PFSK-1 (cell line): ENCODE results near the gene IQGAP3. TPM values are rescaled to one million over a fixed set of nuclear protein-coding genes. Genes with fewer than 3 reads are reported as not detected.

Experiments used
- FOXP2 ChIP-seq: optimal IDR thresholded peaks from 2 replicates; pipeline ENCODE3; 2011; ENCODE audit warnings: borderline replicate concordance, control low read depth, inconsistent platforms; ENCODE audit not compliant: insufficient read depth; ENCODE audit errors: extremely low read length, extremely low read depth
- POLR2AphosphoS5 ChIP-seq: IDR thresholded peaks from 2 replicates; pipeline ENCODE4 v1.6.1; 2012; ENCODE audit warnings: low read depth, mild to moderate bottlenecking, control low read depth, low read length, moderate library complexity
- SIN3A ChIP-seq: IDR thresholded peaks from 2 replicates; pipeline ENCODE4 v1.6.1; 2012; ENCODE audit warnings: mild to moderate bottlenecking, low read length, moderate library complexity, borderline replicate concordance; ENCODE audit not compliant: insufficient read depth
- TAF1 ChIP-seq: IDR thresholded peaks from 2 replicates; pipeline ENCODE4 v1.6.1; 2012; ENCODE audit warnings: low read length, control low read depth, borderline replicate concordance; ENCODE audit not compliant: insufficient read depth
- polyA plus RNA-seq: library from polyadenylated mRNA; unstranded; fragments of >200 nt; gene quantifications from one replicate; pipeline ENCODE4 v1.2.1, GENCODE V29; 2012; ENCODE audit warnings: low read depth, missing spikeins; ENCODE audit not compliant: insufficient read length
- TF ChIP-seq, protein P1 (sequence below), 2 experiments: IDR thresholded peaks; 2 replicates each; pipeline versions ENCODE4 v1.6.1 to v1.8.0; 2011 to 2012; ENCODE audit warnings: low read depth in 2 of 2, low read length in 2 of 2, control low read depth in 1 of 2, inconsistent platforms in 1 of 2, mild to moderate bottlenecking in 1 of 2, moderate library complexity in 1 of 2; ENCODE audit not compliant: insufficient read depth in 1 of 2

Gene IQGAP3
- polyA plus RNA-seq, result 13.9 TPM

GRCh38 chr1:156571919-156572662, at the start of gene IQGAP3:
Gene IQGAP3 (minus strand): TSS chr1:156572565. CDS start chr1:156572529, 36 bp downstream.
- TF ChIP-seq TAF1 (no peak), SIN3A (peak; percentile 99)

DNA sequence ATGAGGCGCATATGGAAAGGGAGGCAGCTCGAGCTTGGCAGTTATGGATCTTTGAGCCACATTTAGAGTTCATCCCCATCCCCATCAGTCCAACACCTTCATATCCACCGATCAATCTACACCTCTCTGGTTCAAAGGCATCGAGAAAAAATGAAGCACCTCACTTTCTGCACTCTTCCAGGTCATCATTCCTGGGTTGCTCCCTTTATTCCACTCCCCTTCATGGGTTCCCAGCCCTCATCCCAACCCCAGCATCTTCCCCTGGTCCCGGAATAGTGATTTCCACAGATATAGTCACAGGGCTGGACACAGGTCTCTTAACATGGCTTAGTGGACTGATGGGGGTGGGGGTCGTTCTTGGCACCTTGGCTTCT, 47.2 kb upstream of the IQGAP3 start:
- TF ChIP-seq, protein P1, sequence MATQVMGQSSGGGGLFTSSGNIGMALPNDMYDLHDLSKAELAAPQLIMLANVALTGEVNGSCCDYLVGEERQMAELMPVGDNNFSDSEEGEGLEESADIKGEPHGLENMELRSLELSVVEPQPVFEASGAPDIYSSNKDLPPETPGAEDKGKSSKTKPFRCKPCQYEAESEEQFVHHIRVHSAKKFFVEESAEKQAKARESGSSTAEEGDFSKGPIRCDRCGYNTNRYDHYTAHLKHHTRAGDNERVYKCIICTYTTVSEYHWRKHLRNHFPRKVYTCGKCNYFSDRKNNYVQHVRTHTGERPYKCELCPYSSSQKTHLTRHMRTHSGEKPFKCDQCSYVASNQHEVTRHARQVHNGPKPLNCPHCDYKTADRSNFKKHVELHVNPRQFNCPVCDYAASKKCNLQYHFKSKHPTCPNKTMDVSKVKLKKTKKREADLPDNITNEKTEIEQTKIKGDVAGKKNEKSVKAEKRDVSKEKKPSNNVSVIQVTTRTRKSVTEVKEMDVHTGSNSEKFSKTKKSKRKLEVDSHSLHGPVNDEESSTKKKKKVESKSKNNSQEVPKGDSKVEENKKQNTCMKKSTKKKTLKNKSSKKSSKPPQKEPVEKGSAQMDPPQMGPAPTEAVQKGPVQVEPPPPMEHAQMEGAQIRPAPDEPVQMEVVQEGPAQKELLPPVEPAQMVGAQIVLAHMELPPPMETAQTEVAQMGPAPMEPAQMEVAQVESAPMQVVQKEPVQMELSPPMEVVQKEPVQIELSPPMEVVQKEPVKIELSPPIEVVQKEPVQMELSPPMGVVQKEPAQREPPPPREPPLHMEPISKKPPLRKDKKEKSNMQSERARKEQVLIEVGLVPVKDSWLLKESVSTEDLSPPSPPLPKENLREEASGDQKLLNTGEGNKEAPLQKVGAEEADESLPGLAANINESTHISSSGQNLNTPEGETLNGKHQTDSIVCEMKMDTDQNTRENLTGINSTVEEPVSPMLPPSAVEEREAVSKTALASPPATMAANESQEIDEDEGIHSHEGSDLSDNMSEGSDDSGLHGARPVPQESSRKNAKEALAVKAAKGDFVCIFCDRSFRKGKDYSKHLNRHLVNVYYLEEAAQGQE (IDR thresholded peaks at IDR 0.05; ENCODE audit: insufficient read depth in 1 of 2, low read depth in 2 of 2, low read length in 2 of 2), result no peak
- TF ChIP-seq FOXP2, result no peak
- TF ChIP-seq TAF1, result no peak
- no peak for TF ChIP-seq POLR2AphosphoS5
- TF ChIP-seq SIN3A, result no peak

DNA sequence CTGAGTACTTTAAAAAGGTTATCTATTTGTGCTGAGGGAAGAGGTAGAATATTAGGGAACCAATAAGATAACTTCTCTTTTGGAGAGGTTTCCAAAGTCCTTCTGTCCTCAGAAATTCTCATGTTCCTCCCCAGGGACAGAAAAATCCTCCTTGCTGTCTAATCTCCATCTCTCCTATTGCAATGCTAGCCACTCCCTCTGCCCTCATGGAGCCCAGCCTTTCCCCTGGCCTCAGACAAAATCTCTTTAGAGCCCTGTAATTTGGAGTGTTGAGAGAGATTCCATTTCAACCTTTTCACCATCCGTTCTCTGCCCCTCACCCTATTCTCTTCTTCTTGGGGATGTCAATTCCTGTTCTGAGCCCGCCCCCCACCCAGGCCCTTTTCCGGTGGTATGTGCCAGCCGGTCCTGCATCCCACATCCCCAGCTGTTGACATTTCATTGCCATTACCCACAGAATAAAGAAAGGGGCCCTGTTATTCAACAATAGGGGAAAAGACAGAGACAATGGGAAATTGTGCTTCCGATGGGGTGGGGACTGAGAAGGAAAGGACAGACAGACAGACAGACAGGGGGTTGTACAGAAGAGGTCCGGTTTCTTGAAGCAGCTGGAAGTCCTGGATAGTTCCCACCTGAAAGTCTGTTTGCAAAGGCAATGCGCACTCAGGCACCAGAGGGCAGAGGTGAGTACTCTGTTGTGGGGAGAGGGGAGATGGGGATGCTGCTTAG, 46.7 kb upstream of the IQGAP3 start, which contains the start of gene HAPLN2:
Gene HAPLN2 (plus strand): TSS at position 563 of the 729 bp plus-strand sequence. CDS start 4,076 bp downstream, outside the sequence.
- TF ChIP-seq SIN3A (no peak), FOXP2 (no peak), POLR2AphosphoS5 (no peak), TAF1 (no peak)
- TF ChIP-seq, protein P1 (IDR thresholded peaks at IDR 0.05; ENCODE audit: insufficient read depth in 1 of 2, low read depth in 2 of 2, low read length in 2 of 2), result no peak

GRCh38 chr1:156616463-156616862, 44.1 kb upstream of the IQGAP3 start:
- no peak for TF ChIP-seq FOXP2
- TF ChIP-seq, protein P1 (IDR thresholded peaks at IDR 0.05; ENCODE audit: insufficient read depth in 1 of 2, low read depth in 2 of 2, low read length in 2 of 2), result peak in 1 of 2 experiments; percentile 71; a peak in 2 of 4 replicates
- 0 out of 2 replicates have a peak, but pooled peaks have one; percentile 49 for TF ChIP-seq POLR2AphosphoS5
- TF ChIP-seq SIN3A, result no peak

DNA sequence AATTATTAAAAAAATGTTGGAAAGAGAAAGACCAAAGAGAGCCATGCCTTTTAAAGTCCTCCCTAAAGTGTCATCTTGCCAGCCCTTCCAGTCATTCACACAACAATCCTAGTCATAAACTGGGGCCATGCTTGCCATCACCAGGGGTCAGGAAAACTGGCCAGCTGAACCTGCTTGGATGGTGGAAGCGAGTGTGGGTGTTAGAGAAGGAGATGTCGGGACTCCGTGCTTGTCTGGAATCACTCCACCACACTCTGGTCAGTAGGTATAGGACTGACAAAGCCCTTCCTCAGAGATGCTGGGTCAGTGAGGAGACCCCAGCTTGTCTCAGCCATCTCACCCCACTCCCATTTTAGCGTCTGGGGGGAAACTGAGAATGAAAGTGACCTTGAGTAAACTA, 43.6 kb upstream of the IQGAP3 start:
- no peak for TF ChIP-seq TAF1
- TF ChIP-seq, protein P1 (IDR thresholded peaks at IDR 0.05; ENCODE audit: insufficient read depth in 1 of 2, low read depth in 2 of 2, low read length in 2 of 2), result no peak
- no peak for TF ChIP-seq POLR2AphosphoS5
- TF ChIP-seq SIN3A, result no peak
- TF ChIP-seq FOXP2, result no peak
